Measurements from ENCODE around the gene SHC3.

DNA sequence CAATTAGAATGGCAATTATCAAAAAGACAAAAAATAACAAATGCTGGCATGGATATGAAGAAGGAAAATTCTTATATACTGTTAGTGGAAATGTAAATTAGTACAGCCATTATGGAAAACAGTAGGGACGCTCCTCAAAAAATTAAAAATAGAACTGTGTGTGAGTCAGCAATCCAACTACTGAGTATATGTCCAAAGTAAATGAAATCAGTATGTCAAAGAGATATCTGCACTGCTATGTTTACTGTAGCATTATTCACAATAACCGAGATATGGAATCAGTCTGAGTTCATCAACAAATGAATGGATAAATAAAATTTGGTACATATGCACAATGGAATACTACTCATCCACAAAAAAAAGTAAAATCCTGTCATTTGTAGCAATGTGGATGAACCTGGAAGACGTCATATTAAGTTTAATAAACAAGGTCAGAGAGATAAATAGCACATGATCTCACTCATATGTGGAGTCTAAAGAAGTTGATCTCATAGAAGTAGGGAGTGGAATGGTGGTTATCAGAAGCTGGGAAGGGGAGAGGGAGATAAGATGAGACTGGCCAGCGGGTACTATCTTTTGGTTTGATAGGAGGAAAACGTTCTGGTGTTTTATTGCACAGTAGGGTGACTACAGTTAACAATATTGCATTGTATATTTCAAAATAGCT is 16.6 kb upstream of the SHC3 start:
- TF ChIP-seq CEBPB (IDR thresholded peaks at IDR 0.05) (no peak), YY1 (IDR thresholded peaks at IDR 0.05; ENCODE audit: low read depth) (no peak), EP300 (IDR thresholded peaks at IDR 0.05; ENCODE audit: borderline replicate concordance) (no peak), RAD21 (IDR thresholded peaks at IDR 0.05; ENCODE audit: low read depth) (no peak), TCF12 (IDR thresholded peaks at IDR 0.05; ENCODE audit: low read depth) (no peak), TEAD4 (IDR thresholded peaks at IDR 0.05) (no peak)
- TF ChIP-seq, protein P1, sequence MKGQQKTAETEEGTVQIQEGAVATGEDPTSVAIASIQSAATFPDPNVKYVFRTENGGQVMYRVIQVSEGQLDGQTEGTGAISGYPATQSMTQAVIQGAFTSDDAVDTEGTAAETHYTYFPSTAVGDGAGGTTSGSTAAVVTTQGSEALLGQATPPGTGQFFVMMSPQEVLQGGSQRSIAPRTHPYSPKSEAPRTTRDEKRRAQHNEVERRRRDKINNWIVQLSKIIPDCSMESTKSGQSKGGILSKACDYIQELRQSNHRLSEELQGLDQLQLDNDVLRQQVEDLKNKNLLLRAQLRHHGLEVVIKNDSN (IDR thresholded peaks at IDR 0.05): no peak

Data from Ishikawa (cell line).